Activated CD4-positive, alpha-beta T cell treated with anti-CD3 and anti-CD28 coated beads for 4 hours (primary cell): ENCODE results near the gene MYO18B.

Experiments
- DNase-seq, 2 donors: peaks; one replicate each; pipeline ENCODE4 v3.0.0-alpha.2; 2020

Gene MYO18B

GRCh38 chr22:25777870-25778269 lies 35.9 kb downstream of the MYO18B start:
- DNase-seq: no peak

- DNase-seq: no peak
Observed at GRCh38 chr22:25779426-25779825, 37.4 kb downstream of the MYO18B start.

- no peak for DNase-seq
Observed at GRCh38 chr22:25779890-25780289, 37.9 kb downstream of the MYO18B start.

- no peak for DNase-seq
Observed at GRCh38 chr22:25780673-25781072, 38.7 kb downstream of the MYO18B start.

GRCh38 chr22:25781801-25782200 lies 39.8 kb downstream of the MYO18B start:
- DNase-seq: no peak

- DNase-seq: no peak
Observed at GRCh38 chr22:25782831-25783230, 40.8 kb downstream of the MYO18B start.

- DNase-seq: no peak
Observed at GRCh38 chr22:25783856-25784255, 41.9 kb downstream of the MYO18B start.

- DNase-seq: no peak
Observed at GRCh38 chr22:25786165-25786564, 44.2 kb downstream of the MYO18B start.

GRCh38 chr22:25791556-25791955 lies 49.6 kb downstream of the MYO18B start:
- DNase-seq: no peak

- no peak for DNase-seq
Observed at GRCh38 chr22:25795478-25795877, 53.5 kb downstream of the MYO18B start.

GRCh38 chr22:25797498-25798290 lies 55.7 kb downstream of the MYO18B start:
- no peak for DNase-seq

- DNase-seq: no peak
Observed at GRCh38 chr22:25800766-25801165, 58.8 kb downstream of the MYO18B start.

GRCh38 chr22:25802018-25802417 lies 60.0 kb downstream of the MYO18B start:
- DNase-seq: no peak

GRCh38 chr22:25804676-25805075 lies 62.7 kb downstream of the MYO18B start:
- no peak for DNase-seq

- DNase-seq: no peak
Observed at GRCh38 chr22:25806579-25806978, 64.6 kb downstream of the MYO18B start.

GRCh38 chr22:25814685-25815084 lies 72.7 kb downstream of the MYO18B start:
- no peak for DNase-seq

GRCh38 chr22:25815561-25815960 lies 73.6 kb downstream of the MYO18B start:
- DNase-seq: no peak

GRCh38 chr22:25816522-25817059 lies 74.6 kb downstream of the MYO18B start:
- no peak for DNase-seq

GRCh38 chr22:25817092-25817943 lies 75.3 kb downstream of the MYO18B start:
- no peak for DNase-seq

GRCh38 chr22:25818541-25818940 lies 76.6 kb downstream of the MYO18B start:
- DNase-seq: no peak

GRCh38 chr22:25822344-25822743 lies 80.4 kb downstream of the MYO18B start:
- no peak for DNase-seq

- no peak for DNase-seq
Observed at GRCh38 chr22:25823276-25823675, 81.3 kb downstream of the MYO18B start.

GRCh38 chr22:25824828-25825423 lies 82.9 kb downstream of the MYO18B start:
- no peak for DNase-seq
